NCI-H345 (cell line): ENCODE measurements around the gene NCOA7.
"Not testable (repeated sequence)": the region's sequence is repeated elsewhere in the genome, so short reads cannot be mapped to it uniquely, and the experiment has no call there.

Experiments
- DNase-seq: peaks from one replicate; lab custom pipeline; 2025; lab: John Stamatoyannopoulos, UW

NCOA7 gene

GRCh38 chr6:125836466-125836865, 45.7 kb downstream of the NCOA7 start:
- DNase-seq, result no peak

DNA sequence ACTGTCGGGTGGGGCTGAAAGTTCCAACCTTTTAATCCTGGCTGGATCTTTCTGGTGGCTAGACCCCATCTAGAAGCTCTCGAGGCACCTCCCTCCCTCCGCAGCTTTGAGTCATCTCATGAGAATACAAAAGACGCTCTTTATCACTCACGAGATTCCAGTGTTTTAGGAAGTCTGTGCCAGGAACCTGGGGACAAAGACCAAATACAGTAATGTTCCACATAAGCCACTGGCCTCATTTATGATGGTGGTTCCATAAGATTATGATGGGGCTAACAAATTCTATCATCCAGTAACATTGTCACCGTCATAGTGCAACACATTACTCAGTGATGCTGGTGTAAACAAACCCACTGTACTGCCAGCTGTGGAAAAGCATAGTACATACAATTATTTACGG, 48.7 kb downstream of the NCOA7 start:
- DNase-seq, result no peak

- DNase-seq, result no peak
Observed at GRCh38 chr6:125839879-125840278, 49.1 kb downstream of the NCOA7 start.

- no peak for DNase-seq
Observed at GRCh38 chr6:125841356-125842090, 50.8 kb downstream of the NCOA7 start.

- no peak for DNase-seq
Observed at GRCh38 chr6:125842091-125842626, 51.4 kb downstream of the NCOA7 start.

DNA sequence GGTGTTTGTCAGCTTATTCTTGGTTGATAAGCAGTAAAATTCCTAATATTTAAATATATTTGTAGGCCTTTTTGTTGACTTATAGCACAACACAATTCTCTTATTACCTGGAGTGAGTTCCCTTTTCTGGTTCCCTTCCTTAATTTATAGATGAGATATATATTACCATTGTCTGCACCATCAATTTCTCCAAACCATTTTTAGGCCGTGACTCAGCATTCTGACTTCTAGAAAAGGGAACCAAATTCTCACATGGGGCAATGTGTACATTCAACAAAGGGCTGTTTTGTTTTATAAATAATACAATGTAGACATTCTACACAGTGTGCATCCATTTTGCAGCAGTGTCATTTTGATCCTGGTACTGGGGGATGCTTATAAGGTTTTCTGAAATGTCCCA, 52.8 kb downstream of the NCOA7 start:
- no peak for DNase-seq

DNA sequence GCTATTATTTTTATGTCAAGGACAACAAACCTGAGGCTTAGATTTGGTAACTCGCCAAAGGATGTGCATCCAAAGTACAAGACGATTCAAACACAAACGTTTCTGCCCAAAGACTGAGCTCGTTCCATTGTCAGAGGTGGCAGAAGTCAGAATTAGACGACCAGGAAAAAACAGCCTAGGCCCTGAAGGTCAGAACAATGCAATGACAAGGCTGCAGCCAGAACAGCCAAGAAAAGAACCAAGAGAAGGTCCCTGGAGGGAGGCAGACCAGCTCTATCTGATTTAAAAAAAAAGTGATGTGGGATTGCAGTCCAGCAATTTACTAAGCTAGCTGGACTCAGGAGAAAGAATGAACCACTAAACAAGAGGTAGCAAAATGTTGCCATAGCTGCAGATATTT, 54.2 kb downstream of the NCOA7 start:
- no peak for DNase-seq

GRCh38 chr6:125846292-125847024, 55.7 kb downstream of the NCOA7 start:
- no peak for DNase-seq

DNA sequence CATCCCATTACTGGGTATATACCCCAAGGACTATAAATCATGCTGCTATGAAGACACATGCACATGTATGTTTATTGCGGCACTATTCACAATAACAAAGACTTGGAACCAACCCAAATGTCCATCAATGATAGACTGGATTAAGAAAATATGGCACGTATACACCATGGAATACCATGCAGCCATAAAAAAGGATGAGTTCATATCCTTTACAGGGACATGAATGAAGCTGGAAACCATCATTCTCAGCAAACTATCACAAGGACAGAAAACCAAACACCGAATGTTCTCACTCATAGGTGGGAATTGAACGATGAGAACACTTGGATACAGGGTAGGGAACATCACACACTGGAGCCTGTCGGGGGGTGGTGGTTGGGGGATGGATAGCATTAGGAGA, 57.5 kb downstream of the NCOA7 start:
- not testable (repeated sequence) for DNase-seq

DNA sequence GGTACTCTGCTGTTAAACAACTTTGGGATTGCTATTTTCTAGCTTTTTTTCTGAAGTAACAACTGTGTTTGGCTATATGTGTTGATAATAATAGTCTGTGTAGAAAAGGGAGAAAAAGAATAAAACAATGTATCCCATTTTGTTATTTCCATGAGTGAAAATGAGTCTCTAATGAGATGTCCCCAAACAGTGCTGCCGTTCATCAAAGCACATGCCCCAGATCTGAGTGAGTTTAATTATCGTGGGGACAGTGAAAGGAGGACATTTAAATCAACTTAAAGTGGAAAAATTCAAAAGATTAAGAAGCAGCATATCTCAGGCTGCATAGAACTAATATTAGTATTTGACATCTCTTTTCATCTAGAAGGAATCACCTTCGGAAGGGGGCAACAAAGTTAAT, 59.6 kb downstream of the NCOA7 start:
- DNase-seq, result no peak

- DNase-seq, result no peak
Observed at GRCh38 chr6:125852587-125852986, 61.8 kb downstream of the NCOA7 start.

- no peak for DNase-seq
Observed at GRCh38 chr6:125853168-125853567, 62.4 kb downstream of the NCOA7 start.

GRCh38 chr6:125853756-125854155, 63.0 kb downstream of the NCOA7 start:
- DNase-seq, result no peak

DNA sequence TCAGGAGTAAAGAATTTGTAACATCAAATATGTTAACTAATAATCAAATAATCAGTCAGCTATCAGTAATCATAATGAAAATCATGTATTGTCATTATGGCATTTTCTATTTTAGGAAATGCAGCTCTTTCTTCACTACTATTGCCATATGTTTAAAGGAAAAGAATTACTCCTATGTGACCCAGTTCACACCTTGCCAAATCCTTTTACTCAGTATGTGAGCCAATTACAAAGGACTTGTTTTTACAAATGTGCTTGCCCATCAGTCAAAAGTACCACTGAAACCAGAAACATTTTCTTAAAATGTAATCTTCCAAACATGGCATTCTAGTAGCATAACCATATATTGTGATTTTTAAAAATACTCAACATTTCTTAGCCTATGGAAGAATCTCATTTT, 63.6 kb downstream of the NCOA7 start:
- no peak for DNase-seq

DNA sequence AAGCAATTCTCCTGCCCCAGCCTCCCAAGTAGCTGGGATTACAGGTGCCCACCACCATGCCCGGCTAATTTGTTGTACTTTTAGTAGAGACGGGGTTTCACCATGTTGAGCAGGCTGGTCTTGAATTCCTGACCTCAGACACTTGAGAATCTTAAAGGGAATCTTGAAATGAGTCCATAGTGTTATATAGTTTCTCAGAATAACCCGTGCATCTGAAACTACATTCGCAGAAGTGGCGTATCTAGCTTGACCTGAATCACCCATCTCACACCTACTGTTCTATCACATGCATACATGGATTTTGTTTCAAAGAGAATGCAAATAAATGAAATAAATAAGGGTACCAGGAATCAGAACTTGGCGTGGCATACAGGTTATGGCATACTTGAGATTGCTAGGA, 65.0 kb downstream of the NCOA7 start:
- DNase-seq, result no peak

GRCh38 chr6:125857846-125858245, 67.1 kb downstream of the NCOA7 start:
- no peak for DNase-seq

DNA sequence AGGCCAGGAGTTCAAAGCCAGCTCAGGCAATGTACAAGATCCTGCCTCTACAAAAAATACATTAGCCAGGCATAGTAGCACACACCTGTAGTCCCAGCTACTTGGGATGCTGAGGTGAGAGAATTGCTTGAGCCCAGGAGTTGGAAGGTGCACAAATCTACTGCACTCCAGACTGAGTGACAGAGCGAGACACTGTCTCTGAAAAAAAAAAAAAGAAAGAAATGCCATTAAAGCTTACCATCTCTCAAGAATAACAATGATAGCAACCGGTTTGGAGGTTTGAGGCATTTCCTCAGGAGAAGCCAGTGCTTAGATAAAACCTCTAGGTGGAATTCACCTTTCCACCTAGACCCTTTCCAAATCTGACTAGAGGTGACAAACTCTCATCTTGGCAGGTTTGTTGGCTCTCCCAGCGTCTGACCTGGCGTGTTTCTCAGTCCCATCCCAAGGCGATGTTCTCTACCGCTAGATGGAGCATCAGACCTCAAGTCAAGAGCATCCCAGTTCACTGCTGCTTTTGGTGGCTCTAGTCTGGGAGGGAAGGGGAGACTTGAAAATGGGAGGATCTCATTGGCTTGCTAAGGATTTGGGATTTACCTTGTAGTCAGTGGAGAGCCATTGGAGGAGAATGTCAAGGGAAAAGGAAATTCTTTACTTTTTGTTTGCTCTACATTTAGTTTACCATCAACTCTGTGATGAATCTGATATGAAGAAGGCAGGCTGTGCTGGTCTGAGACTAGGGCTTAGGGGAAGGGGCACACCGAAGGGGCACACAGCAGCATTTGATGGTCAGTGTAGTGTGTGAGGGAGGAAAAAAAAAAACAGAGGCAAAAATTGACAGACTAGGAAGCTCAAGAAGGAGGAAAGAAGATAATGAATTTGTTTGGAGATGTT, 67.9 kb downstream of the NCOA7 start:
- DNase-seq, result no peak

DNA sequence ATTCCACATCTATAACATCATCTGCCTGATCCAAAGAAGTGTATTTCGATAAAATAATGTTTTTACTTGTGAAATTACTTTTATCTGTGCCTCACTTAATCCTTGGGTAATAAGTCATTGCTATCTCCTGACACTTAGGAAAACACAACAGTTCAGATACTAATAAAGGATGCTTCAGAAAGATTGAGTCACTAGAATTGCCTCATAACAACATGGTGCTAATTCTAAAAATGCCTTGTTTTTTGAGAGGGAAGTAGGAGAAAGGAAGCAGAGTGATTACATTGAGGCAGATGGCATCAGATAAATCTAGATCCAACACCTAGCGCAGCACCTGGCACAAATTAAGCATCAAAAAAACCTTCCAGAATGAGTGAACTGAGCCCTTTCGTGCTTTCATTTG, 69.0 kb downstream of the NCOA7 start:
- no peak for DNase-seq

- DNase-seq, result no peak
Observed at GRCh38 chr6:125863023-125863422, 72.3 kb downstream of the NCOA7 start.

GRCh38 chr6:125865015-125865414, 74.3 kb downstream of the NCOA7 start:
- DNase-seq, result no peak

DNA sequence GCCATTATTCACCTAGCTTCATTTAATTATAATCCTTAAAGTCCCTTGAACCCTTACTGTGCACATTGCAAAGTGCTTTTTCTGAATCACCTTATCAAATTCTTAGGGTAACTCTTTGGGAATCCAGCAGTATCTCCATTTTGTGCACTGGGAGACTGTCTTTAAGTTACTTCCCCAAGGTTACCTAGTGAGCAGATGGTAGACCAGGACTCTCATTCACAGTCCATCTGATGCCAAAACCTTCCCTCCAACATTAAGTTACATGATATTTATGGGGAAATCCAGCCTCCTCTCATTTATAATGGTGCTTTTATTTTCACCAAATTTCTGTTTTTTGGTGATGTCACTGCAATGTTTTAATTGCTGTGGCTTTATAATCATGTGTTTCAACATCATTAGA, 75.7 kb downstream of the NCOA7 start:
- DNase-seq, result no peak

DNA sequence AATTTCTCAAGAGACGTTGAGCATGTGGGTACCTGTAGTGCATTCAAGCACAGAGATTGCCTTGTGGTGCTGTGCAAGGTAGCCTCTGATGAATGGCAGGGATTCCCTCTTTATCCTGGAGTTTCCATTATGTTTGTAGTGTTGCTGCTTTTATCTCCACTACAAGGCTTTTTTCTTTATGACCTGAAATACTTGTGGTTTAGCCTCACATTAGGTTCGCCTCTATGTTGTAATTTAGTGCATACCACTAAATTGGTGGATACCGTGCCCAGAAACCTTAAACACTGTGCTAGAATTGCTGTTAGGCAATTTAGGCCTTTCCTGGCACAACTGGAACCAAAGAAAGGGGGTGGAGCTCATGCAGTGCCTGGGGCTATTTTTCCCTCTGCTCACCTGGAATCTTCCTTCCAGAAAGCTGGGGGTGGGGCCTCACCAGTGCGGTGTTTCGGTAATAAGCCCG, 76.8 kb downstream of the NCOA7 start:
- peak; percentile 11 for DNase-seq
